ENCODE data around the gene TRMT44. TPM values are rescaled to one million over a fixed set of nuclear protein-coding genes. Genes with fewer than 3 reads are reported as not detected.
A peak's percentile ranks its signal among the peaks of the same experiment; 100 is the strongest.

The TRMT44 gene
- polyA plus RNA-seq, 3 donors, result 4.9 to 7.5 (median 6.6) TPM

DNA sequence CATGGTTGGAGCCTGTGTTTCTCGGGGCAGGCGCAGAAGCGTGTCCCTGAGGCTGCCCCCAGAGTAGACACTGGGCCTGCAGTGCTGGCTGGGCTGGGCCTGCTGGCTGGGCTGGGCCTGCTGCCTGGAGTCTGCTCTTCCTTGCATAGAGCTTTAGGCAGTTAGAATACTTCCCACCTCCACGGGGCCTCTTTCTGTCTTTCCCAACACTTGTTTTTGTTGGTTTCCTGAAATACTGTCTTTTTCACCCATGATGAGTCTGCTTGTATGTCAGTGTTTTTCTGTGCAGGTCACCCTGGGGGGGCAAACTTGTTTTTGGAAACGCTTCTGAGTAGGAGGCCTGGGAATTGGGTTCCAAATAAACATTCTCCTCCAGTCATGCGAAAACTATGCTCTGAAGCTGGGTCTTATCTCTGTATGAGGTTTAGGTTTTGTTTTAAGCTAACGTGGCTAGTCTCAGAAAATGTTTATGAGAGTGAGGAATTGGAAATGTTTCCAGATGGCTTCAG lies 32.2 kb downstream of the TRMT44 start:
- H4K20me1 ChIP-seq (ENCODE audit: insufficient read depth, low read length), result no peaks in the 10 kb centered on the region
- Mint-ChIP-seq H3K9me3 (peaks cover 0 to 2% (median 0%) of the 10 kb centered on the region in 7 donors), H3K27me3 (ENCODE audit: low read depth in 3 of 3) (peaks cover 0 to 2% (median 2%) of the 10 kb centered on the region in 3 donors), H3K4me3 (no peak overlapping the region), H3K4me1 (no peaks in the 10 kb centered on the region), H3K36me3 (peaks cover 40 to 54% of the 10 kb centered on the region in 2 donors), H3K27ac (peak overlapping the region in 1 of 7 donors; percentile 21)
- 100% methylated on average over 3 of the region's 7 CpGs for WGBS (ENCODE audit: insufficient coverage)
- intact Hi-C loops (cut with micrococcal nuclease), result no loop called here
- no peak overlapping the region for H3K27ac ChIP-seq (ENCODE audit: low read depth in 1 of 2, low read length in 2 of 2)
- no peak overlapping the region for H3K9ac ChIP-seq (ENCODE audit: insufficient read depth, low read length, poor library complexity, severe bottlenecking)
- H3K4me2 ChIP-seq (replicated peaks; ENCODE audit: extremely low read depth, low read length, poor library complexity, severe bottlenecking), result no peak overlapping the region
- H3K4me1 ChIP-seq (ENCODE audit: control insufficient read depth in 1 of 2, insufficient read depth in 2 of 2, low read length in 2 of 2), result no peaks in the 10 kb centered on the region
- H3K9me3 ChIP-seq (replicated peaks in 1 of 2; ENCODE audit: control insufficient read depth in 1 of 2, insufficient read depth in 1 of 2, low read length in 2 of 2), result no peaks in the 10 kb centered on the region
- no peaks in the 10 kb centered on the region for H3K79me2 ChIP-seq (ENCODE audit: insufficient read depth, low read length)
- no peaks in the 10 kb centered on the region for H3K27me3 ChIP-seq (ENCODE audit: control insufficient read depth in 2 of 2, insufficient read depth in 2 of 2, low read length in 2 of 2)
- TF ChIP-seq, protein P1, sequence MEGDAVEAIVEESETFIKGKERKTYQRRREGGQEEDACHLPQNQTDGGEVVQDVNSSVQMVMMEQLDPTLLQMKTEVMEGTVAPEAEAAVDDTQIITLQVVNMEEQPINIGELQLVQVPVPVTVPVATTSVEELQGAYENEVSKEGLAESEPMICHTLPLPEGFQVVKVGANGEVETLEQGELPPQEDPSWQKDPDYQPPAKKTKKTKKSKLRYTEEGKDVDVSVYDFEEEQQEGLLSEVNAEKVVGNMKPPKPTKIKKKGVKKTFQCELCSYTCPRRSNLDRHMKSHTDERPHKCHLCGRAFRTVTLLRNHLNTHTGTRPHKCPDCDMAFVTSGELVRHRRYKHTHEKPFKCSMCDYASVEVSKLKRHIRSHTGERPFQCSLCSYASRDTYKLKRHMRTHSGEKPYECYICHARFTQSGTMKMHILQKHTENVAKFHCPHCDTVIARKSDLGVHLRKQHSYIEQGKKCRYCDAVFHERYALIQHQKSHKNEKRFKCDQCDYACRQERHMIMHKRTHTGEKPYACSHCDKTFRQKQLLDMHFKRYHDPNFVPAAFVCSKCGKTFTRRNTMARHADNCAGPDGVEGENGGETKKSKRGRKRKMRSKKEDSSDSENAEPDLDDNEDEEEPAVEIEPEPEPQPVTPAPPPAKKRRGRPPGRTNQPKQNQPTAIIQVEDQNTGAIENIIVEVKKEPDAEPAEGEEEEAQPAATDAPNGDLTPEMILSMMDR (IDR thresholded peaks at IDR 0.05), result no peak
- no peak overlapping the region for H2AFZ ChIP-seq (ENCODE audit: insufficient read depth, low read depth, low read length, poor library complexity, severe bottlenecking)
- DNase-seq, result no peak
- peaks cover 21 to 65% of the 10 kb centered on the region in 2 donors for H3K36me3 ChIP-seq (replicated peaks in 1 of 2; ENCODE audit: control insufficient read depth in 1 of 2, insufficient read depth in 2 of 2, low read length in 2 of 2)
- H3K4me3 ChIP-seq (replicated peaks in 1 of 3; ENCODE audit: low read depth in 2 of 3, low read length in 3 of 3), result no peak overlapping the region

DNA sequence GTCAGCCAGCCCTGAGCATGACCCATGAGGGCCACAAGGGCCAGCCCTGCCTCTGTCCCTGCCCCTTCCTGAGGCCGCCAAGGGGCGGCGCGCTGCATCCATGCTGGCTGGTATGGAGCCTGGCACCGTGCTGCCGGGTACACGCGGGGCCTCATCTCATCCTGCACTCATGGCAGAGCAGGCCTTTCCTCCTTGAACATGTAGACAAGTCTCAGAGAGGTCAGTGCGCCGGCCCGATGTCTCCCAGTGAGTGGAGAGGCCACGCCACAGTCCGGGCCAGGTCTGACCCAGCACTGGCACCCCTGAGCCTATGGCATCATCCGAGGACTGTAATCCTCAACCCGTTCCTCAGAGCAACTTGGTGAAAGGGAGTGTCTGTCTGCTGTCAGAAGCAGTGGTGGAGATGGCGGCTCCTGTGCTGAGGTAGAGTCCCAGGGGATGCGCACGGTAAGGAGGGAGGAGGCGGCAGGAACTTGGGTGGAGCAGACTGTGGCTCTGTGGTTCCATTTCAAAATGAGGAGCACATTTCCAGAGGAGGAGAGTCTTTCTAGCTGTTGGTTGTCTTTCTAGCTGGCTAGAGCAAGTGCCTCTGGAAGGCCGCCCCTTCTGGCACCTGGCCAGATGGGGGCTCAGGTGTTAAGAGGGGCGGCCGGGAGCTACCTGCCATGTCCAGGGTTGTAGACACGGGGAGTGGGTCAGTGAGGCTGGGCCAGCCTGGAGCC lies 32.8 kb downstream of the TRMT44 start:
- H2AFZ ChIP-seq (ENCODE audit: insufficient read depth, low read depth, low read length, poor library complexity, severe bottlenecking), result no peak overlapping the region
- H4K20me1 ChIP-seq (ENCODE audit: insufficient read depth, low read length), result no peaks in the 10 kb centered on the region
- DNase-seq, result no peak
- Mint-ChIP-seq H3K27ac (peak overlapping the region in 2 of 7 donors; percentile 21 to 36), H3K9me3 (peaks cover 0 to 2% (median 0%) of the 10 kb centered on the region in 7 donors), H3K4me3 (no peak overlapping the region), H3K4me1 (no peaks in the 10 kb centered on the region), H3K36me3 (peaks cover 35 to 48% of the 10 kb centered on the region in 2 donors), H3K27me3 (ENCODE audit: low read depth in 3 of 3) (peaks cover 0 to 2% (median 2%) of the 10 kb centered on the region in 3 donors)
- peaks cover 16 to 58% of the 10 kb centered on the region in 2 donors for H3K36me3 ChIP-seq (replicated peaks in 1 of 2; ENCODE audit: control insufficient read depth in 1 of 2, insufficient read depth in 2 of 2, low read length in 2 of 2)
- no peaks in the 10 kb centered on the region for H3K27me3 ChIP-seq (ENCODE audit: control insufficient read depth in 2 of 2, insufficient read depth in 2 of 2, low read length in 2 of 2)
- intact Hi-C loops (cut with micrococcal nuclease), result no loop called here
- 98% methylated on average over 23 of the region's 23 CpGs for WGBS (ENCODE audit: insufficient coverage)
- H3K27ac ChIP-seq (ENCODE audit: low read depth in 1 of 2, low read length in 2 of 2), result no peak overlapping the region
- no peak overlapping the region for H3K4me3 ChIP-seq (replicated peaks in 1 of 3; ENCODE audit: low read depth in 2 of 3, low read length in 3 of 3)
- no peaks in the 10 kb centered on the region for H3K4me1 ChIP-seq (ENCODE audit: control insufficient read depth in 1 of 2, insufficient read depth in 2 of 2, low read length in 2 of 2)
- H3K79me2 ChIP-seq (ENCODE audit: insufficient read depth, low read length), result no peaks in the 10 kb centered on the region
- no peak overlapping the region for H3K4me2 ChIP-seq (replicated peaks; ENCODE audit: extremely low read depth, low read length, poor library complexity, severe bottlenecking)
- TF ChIP-seq, protein P1 (IDR thresholded peaks at IDR 0.05), result no peak
- H3K9ac ChIP-seq (ENCODE audit: insufficient read depth, low read length, poor library complexity, severe bottlenecking), result no peak overlapping the region
- no peaks in the 10 kb centered on the region for H3K9me3 ChIP-seq (replicated peaks in 1 of 2; ENCODE audit: control insufficient read depth in 1 of 2, insufficient read depth in 1 of 2, low read length in 2 of 2)

Measured in CD14-positive monocyte (primary cell).